OCI-M1 (cell line): ENCODE measurements around the gene RNF32.
"Not testable (repeated sequence)": the region's sequence is repeated elsewhere in the genome, so short reads cannot be mapped to it uniquely, and the experiment has no call there.

Experiments
- DNase-seq: peaks from one replicate; lab custom pipeline; 2025; lab: John Stamatoyannopoulos, UW

Gene RNF32

DNA sequence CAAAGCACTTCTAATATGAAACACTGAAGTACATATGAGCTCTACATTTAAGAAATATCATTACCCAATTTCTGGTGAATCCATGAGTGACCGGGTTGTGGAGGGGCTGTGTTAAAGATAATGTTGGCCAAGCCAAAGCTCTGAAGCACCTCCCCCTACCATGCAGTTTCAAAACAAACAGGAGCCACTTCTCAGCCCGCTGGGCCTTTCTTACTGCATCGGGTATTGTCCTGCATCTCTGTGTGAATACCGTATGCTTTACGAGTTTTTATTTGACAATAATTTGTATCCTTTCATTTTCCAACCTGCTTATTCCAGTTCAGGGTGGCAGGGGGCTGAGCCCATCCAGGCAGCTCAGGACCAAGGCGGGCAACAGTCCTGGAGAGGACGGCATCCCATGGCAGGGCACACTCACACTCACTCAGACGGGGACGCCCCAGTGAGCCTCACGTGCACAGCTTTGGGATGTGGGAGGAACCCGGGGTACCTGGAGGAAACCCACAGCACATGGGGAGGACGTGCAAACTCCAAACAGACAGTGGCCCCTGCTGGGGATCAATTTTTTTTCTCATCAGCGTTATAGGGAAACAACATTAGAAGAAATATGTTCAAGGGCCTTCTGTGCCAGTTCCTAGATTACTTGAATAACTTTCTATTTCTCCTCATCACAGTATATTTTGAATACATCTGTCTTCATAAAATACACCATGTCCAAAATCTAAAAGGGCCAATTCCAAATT is 1.9 kb downstream of the RNF32 start:
- no peak for DNase-seq

GRCh38 chr7:156647330-156647729 is 6.8 kb downstream of the RNF32 start:
- DNase-seq = not testable (repeated sequence)

GRCh38 chr7:156650042-156650441 is 9.5 kb downstream of the RNF32 start:
- DNase-seq = no peak

DNA sequence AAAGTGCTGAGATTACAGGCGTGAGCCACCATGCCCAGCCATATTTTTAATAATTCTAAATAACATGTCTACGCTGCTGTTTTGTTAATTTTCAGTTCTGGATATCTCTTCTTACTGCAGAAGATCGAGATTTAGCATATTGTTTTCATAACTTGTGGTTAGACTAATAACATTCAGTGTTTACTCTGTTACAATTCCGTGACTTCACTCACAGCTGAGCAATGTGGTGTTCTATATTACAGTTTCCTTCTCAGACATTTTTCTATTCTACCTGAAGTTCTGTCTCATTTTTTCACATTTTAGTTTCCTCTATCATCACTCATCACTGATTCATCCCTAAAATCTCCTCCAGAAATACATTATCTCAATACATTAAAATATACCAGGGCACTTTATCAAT is 10.9 kb downstream of the RNF32 start:
- DNase-seq = no peak

DNA sequence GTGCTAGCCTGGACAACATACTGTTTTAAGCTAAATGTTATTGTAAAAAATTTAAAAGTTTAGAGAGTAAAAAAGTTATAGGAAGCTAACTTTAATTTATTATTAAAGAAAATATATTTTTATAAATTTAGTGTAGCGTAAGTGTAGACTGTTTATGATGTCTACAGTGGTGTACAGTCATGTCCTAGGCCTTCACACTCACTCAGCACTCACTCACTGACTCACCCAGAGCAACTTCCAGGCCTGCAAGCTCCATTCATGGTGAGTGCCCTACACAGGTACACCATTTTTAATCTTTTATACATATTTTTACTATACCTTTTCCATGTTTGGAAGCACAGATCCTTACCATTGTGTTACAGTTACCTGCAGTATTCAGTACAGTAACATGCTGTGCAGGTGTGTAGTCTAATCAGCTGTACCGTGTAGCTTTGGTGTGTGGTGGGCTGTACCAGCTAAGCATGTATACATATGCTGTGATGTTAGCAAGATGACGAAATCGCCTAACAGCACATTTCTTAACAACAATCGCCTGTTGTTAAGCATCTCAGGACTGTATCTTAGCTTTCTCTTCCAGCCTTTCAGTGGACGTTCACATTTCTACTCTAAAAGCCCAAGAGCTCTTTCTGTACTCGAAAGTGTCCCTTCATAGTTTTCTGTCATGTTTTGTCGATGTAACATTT is 12.5 kb downstream of the RNF32 start:
- DNase-seq = no peak

- DNase-seq = no peak
These were observed 14.1 kb downstream of the RNF32 start for GRCh38 chr7:156654511-156655234.

GRCh38 chr7:156655251-156655650 is 14.7 kb downstream of the RNF32 start:
- DNase-seq = no peak

DNA sequence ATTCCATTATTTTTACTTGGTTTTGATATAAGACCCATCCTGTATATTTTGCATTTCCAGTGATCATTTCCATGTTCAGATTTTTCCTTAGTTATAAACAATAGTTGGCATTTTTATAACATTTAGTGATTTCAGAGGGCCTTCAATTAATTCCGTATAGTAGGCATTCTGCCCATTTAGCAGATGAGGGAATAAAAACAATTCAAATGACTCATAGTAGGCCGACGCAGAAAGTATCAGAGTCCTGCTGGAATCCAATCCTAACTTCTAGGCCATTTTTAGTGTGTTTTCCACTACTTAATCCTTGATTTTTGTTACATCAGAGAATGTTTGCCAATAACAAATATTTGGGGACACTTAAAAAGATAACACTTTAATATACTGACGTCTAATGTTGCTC is 15.4 kb downstream of the RNF32 start:
- DNase-seq = no peak

GRCh38 chr7:156656598-156656997 is 16.0 kb downstream of the RNF32 start:
- no peak for DNase-seq

DNA sequence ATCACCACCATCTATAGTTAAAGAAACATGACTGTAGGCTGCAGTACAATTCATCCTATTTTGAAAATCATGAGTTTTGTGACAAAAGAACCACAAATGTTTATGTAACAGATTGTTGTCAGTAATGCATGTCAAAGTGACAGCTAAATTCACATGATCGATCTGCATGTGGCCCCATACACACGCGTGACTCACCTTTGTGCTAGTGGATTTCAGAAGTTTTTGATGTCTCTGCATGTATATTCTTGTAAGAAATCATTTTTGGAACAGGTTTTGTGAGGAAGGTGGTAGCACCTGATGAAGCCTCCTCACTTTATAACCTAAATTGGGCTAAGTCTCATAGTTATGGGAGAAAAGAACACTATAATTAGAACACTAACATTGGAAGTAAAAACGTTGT is 17.1 kb downstream of the RNF32 start:
- no peak for DNase-seq

GRCh38 chr7:156659203-156659602 is 18.6 kb downstream of the RNF32 start:
- DNase-seq = no peak

DNA sequence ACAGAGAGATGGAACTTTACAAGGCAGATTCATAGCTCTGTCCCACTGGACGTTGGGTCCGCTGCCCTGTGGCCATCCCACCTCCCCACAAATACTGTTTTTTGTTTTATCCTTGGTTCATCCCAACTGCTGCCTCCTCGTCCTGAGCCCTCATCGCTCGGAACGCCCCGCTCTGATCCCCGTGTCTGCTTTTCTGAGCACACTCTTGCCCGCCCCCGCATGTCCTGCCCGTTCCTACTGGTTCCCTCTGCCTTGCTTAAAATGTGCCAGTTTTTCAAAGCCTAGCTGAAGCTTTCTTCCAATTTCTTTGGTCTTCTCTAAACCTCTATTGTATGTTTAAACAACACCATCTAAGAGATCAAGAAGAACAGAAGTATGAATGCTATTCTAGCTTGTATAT is 19.4 kb downstream of the RNF32 start:
- no peak for DNase-seq

DNA sequence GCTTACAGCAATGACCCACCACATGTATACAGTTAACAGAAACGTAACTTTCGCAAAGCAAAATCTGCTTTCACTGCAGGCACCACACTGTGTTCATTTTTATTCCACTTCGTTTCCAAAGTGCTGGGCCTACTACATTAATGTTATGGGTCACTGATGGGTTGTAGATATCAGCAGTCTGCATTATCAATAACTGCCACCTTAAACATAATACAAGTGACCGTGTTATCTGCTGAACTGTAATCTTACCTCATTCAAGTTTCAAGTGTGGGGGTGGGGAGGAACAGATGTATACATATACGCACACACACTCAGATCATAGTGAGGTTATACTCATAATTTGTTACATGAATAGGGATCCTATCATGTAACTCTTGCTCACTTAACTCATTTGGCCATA is 21.1 kb downstream of the RNF32 start:
- DNase-seq = no peak

DNA sequence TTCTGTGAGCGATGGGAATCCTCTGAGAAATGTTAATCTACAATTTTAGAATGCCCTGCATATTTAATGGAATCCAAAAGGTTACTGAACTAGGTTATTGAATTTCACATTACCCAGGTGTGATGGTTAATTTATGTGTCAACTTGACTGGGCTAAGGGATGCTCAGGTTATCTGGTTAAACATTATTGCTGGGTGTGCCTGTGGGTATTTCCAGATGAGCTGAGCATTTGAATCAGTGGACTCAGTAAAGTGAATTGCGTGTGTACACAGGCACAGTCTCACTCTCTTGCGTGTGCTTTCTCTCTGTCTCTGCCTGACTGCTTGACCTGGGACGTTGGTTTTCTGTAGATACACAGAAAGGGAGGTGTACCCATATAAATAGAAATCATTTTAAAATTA is 21.7 kb downstream of the RNF32 start:
- DNase-seq = no peak

DNA sequence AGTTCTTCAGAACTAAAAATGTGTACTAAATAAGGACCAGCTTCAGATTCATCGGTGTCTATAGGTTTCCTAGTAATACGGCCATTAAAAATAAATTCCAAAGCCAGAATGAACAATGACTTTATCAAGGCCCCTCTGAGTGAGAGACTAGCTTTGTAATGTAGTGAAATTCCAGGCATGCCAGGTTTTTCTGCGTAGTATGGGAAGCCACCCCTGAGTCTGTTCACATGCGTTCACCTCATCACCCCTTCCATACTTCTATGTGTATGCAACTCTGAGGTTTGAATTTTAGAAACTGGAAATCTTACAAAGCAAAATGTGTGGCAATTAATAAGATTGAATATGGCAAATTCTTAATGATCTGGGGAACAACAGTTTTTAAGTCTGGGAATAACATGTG is 24.5 kb downstream of the RNF32 start:
- DNase-seq = no peak

DNA sequence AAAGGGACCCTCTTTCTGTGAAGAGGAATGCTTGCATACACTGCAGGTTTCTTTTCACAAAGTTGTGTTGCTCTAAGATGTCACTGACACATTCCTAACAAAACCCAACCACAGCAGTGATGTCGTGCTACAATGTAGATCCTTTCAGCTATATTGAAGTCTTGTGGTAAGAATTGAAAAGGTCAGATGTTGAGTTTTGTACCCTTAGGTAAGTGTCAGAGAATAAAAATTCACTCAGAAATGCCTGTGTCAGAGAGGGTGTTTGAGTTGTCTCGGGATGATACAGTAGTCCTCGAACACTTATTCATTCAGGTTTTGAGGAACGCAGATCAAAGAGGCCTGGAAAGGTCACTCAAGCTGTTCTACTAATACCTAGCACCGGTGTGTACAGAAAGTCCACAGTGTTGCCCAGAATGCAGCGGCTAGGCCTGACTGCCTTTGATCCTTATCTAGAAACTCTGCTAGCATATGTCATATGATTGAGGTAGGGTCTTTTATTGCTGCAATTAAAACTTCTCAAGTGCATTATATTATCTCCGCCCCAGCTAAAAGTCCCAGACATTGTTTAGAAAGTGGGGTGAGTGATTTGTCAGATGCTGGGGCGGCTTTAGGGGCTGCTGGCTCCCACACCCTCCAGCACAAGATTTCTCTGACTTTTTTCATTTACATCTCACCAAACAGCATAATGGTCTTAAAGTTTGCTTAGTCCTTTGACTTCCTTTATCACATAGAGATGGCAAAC is 26.0 kb downstream of the RNF32 start:
- no peak for DNase-seq

GRCh38 chr7:156667110-156667426 is 26.5 kb downstream of the RNF32 start:
- DNase-seq = no peak

DNA sequence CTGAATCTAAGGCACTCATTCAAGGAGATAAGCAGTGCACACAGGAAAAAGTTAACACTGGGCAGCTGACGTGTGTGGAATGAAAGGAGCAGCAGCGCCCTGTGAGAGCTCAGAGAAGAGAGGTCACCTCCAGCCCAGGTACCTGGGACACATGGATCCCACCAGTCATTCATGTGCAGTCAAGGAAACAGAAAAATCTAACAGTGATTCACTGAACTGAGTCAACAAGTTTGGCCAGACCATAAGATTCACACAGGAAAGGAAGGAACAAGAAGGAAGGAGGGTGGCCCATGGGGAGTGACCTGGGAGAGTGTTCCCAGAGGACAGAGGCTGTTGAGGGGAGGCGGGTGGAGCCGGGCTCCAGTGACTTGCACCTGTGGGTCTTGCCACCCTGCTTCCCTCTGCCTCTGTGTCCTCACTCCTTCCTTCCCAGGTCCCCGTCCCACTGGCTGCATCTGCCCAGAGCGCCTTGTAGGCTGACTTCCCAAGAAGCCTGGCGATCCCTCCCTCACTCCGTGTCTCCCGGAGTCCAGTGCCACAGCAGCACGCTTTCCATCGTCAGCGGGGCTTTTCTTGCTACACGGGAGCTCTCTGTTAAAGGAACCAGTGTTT is 27.7 kb downstream of the RNF32 start:
- DNase-seq = no peak

GRCh38 chr7:156669035-156669828 is 28.7 kb downstream of the RNF32 start:
- DNase-seq = no peak

DNA sequence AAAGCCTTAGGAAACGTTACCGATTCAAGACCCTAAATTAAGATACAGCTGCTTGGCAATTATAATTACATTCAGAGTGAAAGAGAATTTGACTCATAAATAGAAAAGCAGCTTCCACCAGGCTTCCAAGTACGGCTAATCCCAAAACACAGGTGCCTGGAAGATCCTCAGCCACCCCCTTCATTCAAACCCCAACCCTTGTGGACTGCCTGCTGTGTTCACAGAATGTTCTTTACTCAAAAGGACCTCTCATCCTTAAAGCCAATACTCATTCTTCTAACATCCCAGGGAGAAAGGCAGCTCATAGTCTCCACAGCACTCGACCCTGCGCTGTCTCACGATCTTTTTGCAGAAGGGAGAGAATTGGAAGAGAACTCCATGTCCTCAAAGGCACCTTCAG is 32.9 kb downstream of the RNF32 start:
- DNase-seq = no peak

DNA sequence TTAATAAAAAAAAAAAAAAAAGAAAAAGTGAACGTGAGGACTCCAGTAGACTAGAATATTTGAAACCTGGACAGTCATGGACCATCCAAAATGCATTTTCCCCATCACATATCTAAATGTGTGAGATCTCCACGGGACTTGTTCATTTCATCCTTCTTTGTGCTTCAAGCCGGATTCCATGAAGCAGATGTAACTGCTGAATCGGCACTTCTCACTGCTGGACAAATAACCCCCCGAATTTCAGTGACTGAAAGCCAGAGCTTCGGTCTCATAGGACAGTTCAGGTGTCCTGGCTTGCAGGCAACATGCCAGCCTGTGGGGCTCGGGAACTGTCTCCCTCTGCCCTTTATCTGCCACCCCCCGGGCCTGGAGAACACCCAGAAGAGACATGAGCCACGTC is 33.3 kb downstream of the RNF32 start:
- DNase-seq = no peak
